KBM-7 (cell line): ENCODE data around the gene CRYBB2.
A peak's percentile ranks its signal among the peaks of the same experiment; 100 is the strongest.
"Not testable (repeated sequence)": the region's sequence is repeated elsewhere in the genome, so short reads cannot be mapped to it uniquely, and the experiment has no call there.

ENCODE experiments used
- DNase-seq: peaks from one replicate; pipeline ENCODE4 v3.0.0-alpha.2; 2015
- in situ Hi-C: fragments of 300-500 bp; cut with MboI; formaldehyde crosslinking; loops from 2 replicates; pipeline ENCODE4 v1.14.3; 2020; ENCODE audit warnings: low sequenced_read_pairs, low pct_unique_long_range_greater_than_20kb, mixed read lengths

The CRYBB2 gene

GRCh38 chr22:25219211-25219689, at the start of gene CRYBB2:
TSS of gene CRYBB2 (plus strand) at chr22:25219639. CDS start at chr22:25221430, 1,791 bp downstream.
- no peak for DNase-seq
- in situ Hi-C loops = no loop called here

GRCh38 chr22:25170426-25170980, 48.9 kb upstream of the CRYBB2 start:
- in situ Hi-C loops = no loop called here
- DNase-seq = no peak

GRCh38 chr22:25172153-25172552, 47.3 kb upstream of the CRYBB2 start:
- in situ Hi-C loops = no loop called here

GRCh38 chr22:25174156-25174887, 45.1 kb upstream of the CRYBB2 start:
- in situ Hi-C loops = no loop called here
- DNase-seq = no peak

More at GRCh38 chr22:25172153-25172552, 47.3 kb upstream of the CRYBB2 start:
- peak; percentile 15 for DNase-seq

GRCh38 chr22:25174888-25175411, 44.5 kb upstream of the CRYBB2 start:
- in situ Hi-C loops = no loop called here
- DNase-seq = no peak

GRCh38 chr22:25176175-25176574, 43.3 kb upstream of the CRYBB2 start:
- in situ Hi-C loops = no loop called here

GRCh38 chr22:25176799-25177198, 42.6 kb upstream of the CRYBB2 start:
- in situ Hi-C loops = no loop called here

More at GRCh38 chr22:25176175-25176574, 43.3 kb upstream of the CRYBB2 start:
- no peak for DNase-seq

GRCh38 chr22:25177226-25177625, 42.2 kb upstream of the CRYBB2 start:
- in situ Hi-C loops = no loop called here
- no peak for DNase-seq

More at GRCh38 chr22:25176799-25177198, 42.6 kb upstream of the CRYBB2 start:
- DNase-seq = no peak

- in situ Hi-C loops = no loop called here
- no peak for DNase-seq
Observed at GRCh38 chr22:25177895-25178294, 41.5 kb upstream of the CRYBB2 start.

- DNase-seq, in situ Hi-C loops: not testable (repeated sequence)
Observed at GRCh38 chr22:25178348-25178747, 41.1 kb upstream of the CRYBB2 start.

- DNase-seq, in situ Hi-C loops: not testable (repeated sequence)
Observed at GRCh38 chr22:25178869-25179631, 40.4 kb upstream of the CRYBB2 start.

GRCh38 chr22:25182131-25183110, 37.0 kb upstream of the CRYBB2 start:
- no peak for DNase-seq
- in situ Hi-C loops = no loop called here

- no peak for DNase-seq
- in situ Hi-C loops = no loop called here
Observed at GRCh38 chr22:25183949-25184619, 35.4 kb upstream of the CRYBB2 start.

- DNase-seq = no peak
- in situ Hi-C loops = no loop called here
Observed at GRCh38 chr22:25186140-25186539, 33.3 kb upstream of the CRYBB2 start.

- in situ Hi-C loops = no loop called here
- no peak for DNase-seq
Observed at GRCh38 chr22:25187469-25187868, 32.0 kb upstream of the CRYBB2 start.

- DNase-seq = no peak
- in situ Hi-C loops = no loop called here
Observed at GRCh38 chr22:25192406-25192805, 27.0 kb upstream of the CRYBB2 start.

GRCh38 chr22:25193130-25193529, 26.3 kb upstream of the CRYBB2 start:
- no peak for DNase-seq
- in situ Hi-C loops = no loop called here

GRCh38 chr22:25193548-25193947, 25.9 kb upstream of the CRYBB2 start:
- no peak for DNase-seq
- in situ Hi-C loops = no loop called here
